Pancreas (tissue), 10 donors: ENCODE data around the gene UBXN11. TPM values are rescaled to one million over a fixed set of nuclear protein-coding genes. Genes with fewer than 3 reads are reported as not detected.
A peak's percentile ranks its signal among the peaks of the same experiment; 100 is the strongest.

Experiments used
- ATAC-seq, 4 donors: fragments of 200-7000 bp; cut with Tn5 transposase; one replicate each; pipeline versions ENCODE4 v1.8.0 to v1.9.1; 2020; ENCODE audit warnings: mild to moderate bottlenecking in 4 of 4, moderate library complexity in 4 of 4
- DNase-seq, 6 donors: peaks; one replicate each; pipeline ENCODE4 v3.0.0-alpha.2; 2020
- FAIRE-seq: peaks from 2 replicates; lab custom pipeline; 2012; peaks lifted over from hg19 to GRCh38; lab: Jason Lieb, UNC
- H3K27ac ChIP-seq, 4 donors: fragments of 200-600 bp; sonication (generic); 1 replicate in 3 of 4; 2 replicates in 1 of 4; pipeline versions ENCODE4 v1.5.0 to v1.8.0; 2020
- H3K27me3 ChIP-seq, 4 donors: fragments of 200-600 bp; one replicate each; pipeline ENCODE4 v1.8.0; 2021
- H3K36me3 ChIP-seq, 3 donors: fragments of 200-600 bp; sonication (generic) in 1 of 3; one replicate each; pipeline versions ENCODE4 v1.5.0 to v1.8.0; 2020 to 2021
- H3K4me1 ChIP-seq, 3 donors: fragments of 200-600 bp; one replicate each; pipeline ENCODE4 v1.8.0; 2021
- H3K4me3 ChIP-seq, 4 donors: fragments of 200-600 bp; sonication (generic) in 2 of 4; one replicate each; pipeline versions ENCODE4 v1.5.0 to v1.8.0; 2020 to 2021
- H3K9me3 ChIP-seq, 4 donors: fragments of 200-600 bp; one replicate each; pipeline ENCODE4 v1.8.0; 2021
- CTCF ChIP-seq, 4 donors: fragments of 200-600 bp; sonication (generic) in 3 of 4; IDR thresholded peaks; one replicate each; pipeline versions ENCODE4 v1.5.0 to v1.8.0; 2021; ENCODE audit warnings: antibody characterized with exemption in 4 of 4
- WGBS, 2 donors: extraction: QIAGEN DNeasy Blood & Tissue Kit; methylation state at CpG; one replicate each; pipeline ENCODE4 v1.1.7; 2013; 5-methylcytosine and 5-hydroxymethylcytosine counted together
- intact Hi-C, 3 donors: fragments of 100-400 bp; cut with DNase I; formaldehyde crosslinking; loops; one replicate each; pipeline versions ENCODE4 v1.11.1 to v1.14.2; 2022
- polyA plus RNA-seq, 2 donors: library from polyadenylated mRNA; stranded (reverse); fragments of 200-250 nt; gene quantifications; one replicate each; pipeline ENCODE4 v1.2.3, GENCODE V29; 2013
- total RNA-seq, 6 donors: library from RNA; stranded (reverse); fragmentation: NEBNext Ultra II Directional in 4 of 6; extraction: Animal tissue kit (Norgen Biotek cat#: 25700) in 4 of 6; gene quantifications; one replicate each; pipeline versions ENCODE4 v1.2.1 to v1.2.4, GENCODE V29; 2021 to 2023
- donor health status: healthy with polysubstance abuse.
- donor health status: DM: no; HTN: no; CAD: no; lungs with moderate emphysema.
- donor health status: DM: no; HTN: no; CAD: no.
- donor health status: control.
- donor health status: control.
- donor health status: Bipolar disorder and iron deficiency.
- donor health status: DM: yes; HTN: yes; CAD: no.
- donor health status: DM: no; HTN: no; CAD: no.
- donor health status: DM: no; HTN: no; CAD: no.
- donor health status: DM: yes; HTN: yes; CAD: no.

UBXN11 gene
- total and polyA plus RNA-seq, 8 donors, result 8.7 to 61.6 (median 13.9) TPM

GRCh38 chr1:26277719-26278118, 28.7 kb downstream of the UBXN11 start:
- DNase-seq (no peak), FAIRE-seq (no peak), ATAC-seq (no peak)
- Histone ChIP-seq H3K9me3 (no peaks in the 10 kb centered on the region), H3K36me3 (no peaks in the 10 kb centered on the region), H3K4me1 (peaks cover 33 to 53% (median 36%) of the 10 kb centered on the region in 3 donors), H3K4me3 (no peak overlapping the region), H3K27me3 (no peaks in the 10 kb centered on the region), H3K27ac (peak overlapping the region; percentile 62 to 93 (median 89))
- intact Hi-C loops, result loop anchor here in 1 of 3 donors (5.0 kb wide), 1 partner anchor 40 kb away; the partner anchor contains the start of gene CD52
- 24 to 56% methylated on average over 1 of the region's 1 CpG for WGBS, 2 donors
- no peak for TF ChIP-seq CTCF (IDR thresholded peaks at IDR 0.05)

- ATAC-seq, result peak; percentile 15 to 52 (median 36)
- Histone ChIP-seq H3K27me3 (no peaks in the 10 kb centered on the region), H3K27ac (peak overlapping the region; percentile 62 to 93 (median 89)), H3K4me1 (peaks cover 33 to 53% (median 36%) of the 10 kb centered on the region in 3 donors), H3K4me3 (no peak overlapping the region), H3K36me3 (no peaks in the 10 kb centered on the region), H3K9me3 (no peaks in the 10 kb centered on the region)
- peak in 3 of 6 donors; percentile 39 to 50 (median 46) for DNase-seq
- intact Hi-C loops, result loop anchor here in 1 of 3 donors (5.0 kb wide), 1 partner anchor 40 kb away; the partner anchor contains the start of gene CD52
- 14 to 16% methylated on average over 3 of the region's 3 CpGs for WGBS, 2 donors
- TF ChIP-seq CTCF (IDR thresholded peaks at IDR 0.05), result no peak
- FAIRE-seq, result no peak
Observed at GRCh38 chr1:26277261-26277661, 29.2 kb downstream of the UBXN11 start.

- no peaks in the 10 kb centered on the region for H3K27me3 ChIP-seq
- intact Hi-C loops, result loop anchor here in 1 of 3 donors (5.0 kb wide), 1 partner anchor 41 kb away; the partner anchor contains the start of gene CD52
- ATAC-seq (no peak), FAIRE-seq (no peak), DNase-seq (peak in 3 of 6 donors; percentile 33 to 70 (median 44))
- H3K9me3 ChIP-seq, result no peaks in the 10 kb centered on the region
- TF ChIP-seq CTCF (IDR thresholded peaks at IDR 0.05), result no peak
- H3K4me3 ChIP-seq, result no peak overlapping the region
- no peaks in the 10 kb centered on the region for H3K36me3 ChIP-seq
- peaks cover 33 to 52% (median 36%) of the 10 kb centered on the region in 3 donors for H3K4me1 ChIP-seq
- peak overlapping the region; percentile 62 to 93 (median 89) for H3K27ac ChIP-seq
- 50 to 58% methylated on average over 2 of the region's 2 CpGs for WGBS, 2 donors
Observed at GRCh38 chr1:26276432-26276838, 30.0 kb downstream of the UBXN11 start.

- Histone ChIP-seq H3K27me3 (no peaks in the 10 kb centered on the region), H3K9me3 (no peaks in the 10 kb centered on the region), H3K4me3 (no peak overlapping the region), H3K36me3 (no peaks in the 10 kb centered on the region), H3K4me1 (peaks cover 33 to 46% (median 36%) of the 10 kb centered on the region in 3 donors), H3K27ac (peak overlapping the region; percentile 63 to 93 (median 89))
- intact Hi-C loops, result loop anchor here in 1 of 3 donors (5.0 kb wide), 1 partner anchor 41 kb away; the partner anchor contains the start of gene CD52
- peak in 5 of 6 donors; percentile 77 to 87 (median 84) for DNase-seq
- FAIRE-seq, result peak; percentile 51
- peak; percentile 47 to 78 (median 67) for ATAC-seq
- WGBS, 2 donors, result 36% methylated on average over 3 of the region's 3 CpGs
- peak in 3 of 4 donors; percentile 61 to 71 (median 70) for TF ChIP-seq CTCF (IDR thresholded peaks at IDR 0.05)
Observed at GRCh38 chr1:26275580-26276431, 30.6 kb downstream of the UBXN11 start.
